Adipocyte (in vitro differentiated cells): Measurements from ENCODE around the gene GOSR2.

ENCODE experiments used
- DNase-seq: peaks from one replicate; pipeline ENCODE4 v3.0.0-alpha.2; 2015; ENCODE audit warnings: low read depth
- H3K27me3 ChIP-seq: replicated peaks from 2 replicates; pipeline ENCODE4 v1.7.0; 2013; ENCODE audit warnings: mild to moderate bottlenecking, low read length, moderate library complexity; ENCODE audit not compliant: control insufficient read depth, insufficient read depth
- H3K36me3 ChIP-seq: 2 replicates; pipeline ENCODE4 v1.7.0; 2013; ENCODE audit warnings: low read length, mild to moderate bottlenecking, moderate library complexity; ENCODE audit not compliant: control insufficient read depth, insufficient read depth, severe bottlenecking
- H3K4me1 ChIP-seq: 2 replicates; pipeline ENCODE4 v1.7.0; 2013; ENCODE audit warnings: mild to moderate bottlenecking, low read length, moderate library complexity; ENCODE audit not compliant: control insufficient read depth, insufficient read depth
- H3K4me3 ChIP-seq: 2 replicates; pipeline ENCODE4 v1.7.0; 2013; ENCODE audit warnings: mild to moderate bottlenecking, low read length, moderate library complexity
- H3K9ac ChIP-seq: 2 replicates; pipeline ENCODE4 v1.7.0; 2013; ENCODE audit warnings: mild to moderate bottlenecking, low read length, moderate library complexity
- H3K9me3 ChIP-seq: 2 replicates; pipeline ENCODE4 v1.7.0; 2013; ENCODE audit warnings: mild to moderate bottlenecking, low read length, moderate library complexity; ENCODE audit not compliant: control insufficient read depth

GOSR2 gene

DNA sequence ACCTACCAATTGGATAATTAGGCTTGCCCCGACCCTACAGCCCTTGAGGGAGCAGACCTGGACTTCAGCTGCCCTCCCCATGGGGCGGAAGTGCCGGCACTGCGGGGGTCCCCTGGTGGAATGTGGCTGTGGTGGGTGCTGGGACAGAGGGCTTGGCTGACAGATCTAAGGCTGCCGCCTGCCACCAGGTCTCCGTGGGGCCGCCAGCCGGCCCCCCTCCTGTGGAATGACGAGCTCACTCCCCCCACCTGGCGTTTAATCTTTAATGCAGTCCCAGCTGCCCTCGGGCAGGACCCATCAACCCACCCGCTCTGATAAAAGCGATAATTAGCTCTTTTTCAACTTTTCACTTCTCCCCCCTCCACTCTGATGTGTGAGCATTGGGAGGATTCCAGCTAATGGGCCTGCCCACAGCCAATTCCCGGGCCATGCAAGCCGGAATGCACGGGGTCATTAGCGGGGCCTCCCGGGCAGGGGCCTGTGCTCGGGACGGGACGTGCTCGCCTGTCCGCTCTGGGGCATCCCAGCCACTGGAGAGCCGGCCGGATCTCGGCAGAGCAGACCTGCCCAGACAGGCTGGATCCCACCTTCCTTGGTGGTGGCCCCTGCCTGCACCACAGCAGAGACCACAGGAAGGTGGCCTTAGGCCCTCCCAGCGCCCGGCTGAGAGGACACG, 28.3 kb upstream of the GOSR2 start:
- peaks cover 9% of the 10 kb centered on the region for H3K9me3 ChIP-seq
- no peak overlapping the region for H3K9ac ChIP-seq
- H3K36me3 ChIP-seq = no peaks in the 10 kb centered on the region
- H3K4me3 ChIP-seq = no peak overlapping the region
- peaks cover 65% of the 10 kb centered on the region for H3K27me3 ChIP-seq
- H3K4me1 ChIP-seq = no peaks in the 10 kb centered on the region
- DNase-seq = no peak

DNA sequence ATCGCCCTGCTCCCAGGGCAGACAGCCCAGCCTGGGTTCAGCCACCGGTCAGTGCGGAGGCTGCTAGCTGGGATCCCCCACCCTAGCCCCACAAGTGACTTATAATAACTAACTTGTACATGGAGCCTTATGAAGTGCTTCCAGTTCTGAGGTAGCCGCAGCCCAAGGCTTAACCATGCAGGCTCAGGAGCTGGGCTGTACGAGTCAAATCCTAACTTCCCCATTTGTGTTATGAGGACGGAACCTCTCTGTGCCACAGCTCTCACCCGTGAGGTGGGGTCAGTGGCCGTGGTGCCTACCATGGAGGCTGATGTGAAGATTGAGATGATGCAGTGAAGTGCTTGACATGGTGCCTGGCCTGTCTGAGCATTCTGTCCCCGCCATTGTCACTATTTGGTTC, 27.8 kb upstream of the GOSR2 start:
- no peak for DNase-seq

DNA sequence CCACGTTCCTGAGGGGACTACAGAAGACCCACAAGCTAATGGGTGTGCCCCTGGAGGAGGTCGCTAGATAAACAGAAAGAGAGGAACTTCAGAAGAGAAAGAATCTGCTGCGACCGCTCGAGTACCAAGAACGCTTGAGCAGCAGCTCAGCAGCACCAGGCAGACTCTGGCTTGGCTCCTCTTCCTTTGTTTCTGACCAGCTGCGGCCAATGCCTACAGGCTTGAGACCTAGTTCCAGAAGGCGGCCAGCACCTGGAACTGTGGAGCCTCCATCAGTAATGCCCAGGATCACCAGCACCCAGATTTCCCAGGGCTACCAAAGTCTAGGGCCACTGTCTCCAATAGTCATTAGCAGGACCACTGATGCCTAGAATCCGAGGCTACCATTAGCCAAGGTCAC, 26.0 kb upstream of the GOSR2 start:
- no peaks in the 10 kb centered on the region for H3K4me1 ChIP-seq
- peaks cover 9% of the 10 kb centered on the region for H3K9me3 ChIP-seq
- no peak for DNase-seq
- H3K4me3 ChIP-seq = no peak overlapping the region
- peaks cover 47% of the 10 kb centered on the region for H3K27me3 ChIP-seq
- H3K36me3 ChIP-seq = no peaks in the 10 kb centered on the region
- H3K9ac ChIP-seq = no peak overlapping the region

More for the DNA sequence above, 27.8 kb upstream of the GOSR2 start:
- Histone ChIP-seq H3K4me1 (no peaks in the 10 kb centered on the region), H3K9ac (no peak overlapping the region), H3K9me3 (peaks cover 9% of the 10 kb centered on the region), H3K36me3 (no peaks in the 10 kb centered on the region), H3K4me3 (no peak overlapping the region), H3K27me3 (peaks cover 59% of the 10 kb centered on the region)

GRCh38 chr17:46898364-46898763, 24.6 kb upstream of the GOSR2 start:
- no peaks in the 10 kb centered on the region for H3K36me3 ChIP-seq
- no peak overlapping the region for H3K9ac ChIP-seq

DNA sequence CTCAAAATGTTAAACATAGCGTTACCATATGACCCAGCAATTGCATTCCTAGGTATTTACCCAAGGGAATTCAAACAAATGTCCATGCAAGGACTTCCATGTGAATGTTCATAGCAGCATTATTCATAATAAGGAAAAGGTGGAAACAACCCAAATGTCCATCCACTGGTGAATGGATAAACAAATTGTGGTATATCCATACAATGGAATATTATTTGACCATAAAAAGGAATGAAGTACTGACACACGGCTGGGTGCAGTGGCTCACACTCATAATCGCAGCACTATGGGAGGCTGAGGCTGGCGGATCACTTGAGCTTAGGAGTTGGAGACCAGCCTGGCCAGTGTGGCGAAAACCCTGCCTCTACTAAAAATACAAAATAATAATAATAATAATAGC, 24.1 kb upstream of the GOSR2 start:
- no peaks in the 10 kb centered on the region for H3K36me3 ChIP-seq
- peaks cover 39% of the 10 kb centered on the region for H3K27me3 ChIP-seq
- H3K4me3 ChIP-seq = no peak overlapping the region
- no peak for DNase-seq
- H3K9me3 ChIP-seq = peaks cover 9% of the 10 kb centered on the region
- no peaks in the 10 kb centered on the region for H3K4me1 ChIP-seq
- H3K9ac ChIP-seq = no peak overlapping the region

More at GRCh38 chr17:46898364-46898763, 24.6 kb upstream of the GOSR2 start:
- no peak for DNase-seq
- no peaks in the 10 kb centered on the region for H3K4me1 ChIP-seq
- peaks cover 9% of the 10 kb centered on the region for H3K9me3 ChIP-seq
- no peak overlapping the region for H3K4me3 ChIP-seq
- peaks cover 44% of the 10 kb centered on the region for H3K27me3 ChIP-seq

DNA sequence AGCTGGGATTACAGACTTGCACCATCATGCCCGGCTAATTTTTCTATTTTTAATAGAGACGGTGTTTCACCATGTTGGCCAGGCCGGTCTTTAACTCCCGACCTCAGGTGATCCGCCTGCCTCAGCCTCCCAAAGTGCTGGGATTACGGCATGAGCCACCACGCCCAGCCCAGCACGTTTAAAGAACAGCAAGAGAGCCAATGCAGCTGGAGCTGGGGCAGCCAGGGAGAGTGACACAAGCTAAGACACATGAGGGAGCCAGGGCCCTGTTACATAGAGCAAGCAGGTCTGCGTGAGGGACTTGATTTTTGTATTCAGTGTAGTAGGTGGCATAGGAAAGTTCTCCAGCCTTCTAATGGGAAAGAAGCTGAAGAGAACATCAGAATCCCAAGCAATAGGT, 21.7 kb upstream of the GOSR2 start:
- H3K9ac ChIP-seq = no peak overlapping the region
- no peak for DNase-seq
- no peaks in the 10 kb centered on the region for H3K4me1 ChIP-seq
- no peak overlapping the region for H3K4me3 ChIP-seq
- H3K36me3 ChIP-seq = no peaks in the 10 kb centered on the region
- peaks cover 9% of the 10 kb centered on the region for H3K9me3 ChIP-seq
- H3K27me3 ChIP-seq = peaks cover 31% of the 10 kb centered on the region

DNA sequence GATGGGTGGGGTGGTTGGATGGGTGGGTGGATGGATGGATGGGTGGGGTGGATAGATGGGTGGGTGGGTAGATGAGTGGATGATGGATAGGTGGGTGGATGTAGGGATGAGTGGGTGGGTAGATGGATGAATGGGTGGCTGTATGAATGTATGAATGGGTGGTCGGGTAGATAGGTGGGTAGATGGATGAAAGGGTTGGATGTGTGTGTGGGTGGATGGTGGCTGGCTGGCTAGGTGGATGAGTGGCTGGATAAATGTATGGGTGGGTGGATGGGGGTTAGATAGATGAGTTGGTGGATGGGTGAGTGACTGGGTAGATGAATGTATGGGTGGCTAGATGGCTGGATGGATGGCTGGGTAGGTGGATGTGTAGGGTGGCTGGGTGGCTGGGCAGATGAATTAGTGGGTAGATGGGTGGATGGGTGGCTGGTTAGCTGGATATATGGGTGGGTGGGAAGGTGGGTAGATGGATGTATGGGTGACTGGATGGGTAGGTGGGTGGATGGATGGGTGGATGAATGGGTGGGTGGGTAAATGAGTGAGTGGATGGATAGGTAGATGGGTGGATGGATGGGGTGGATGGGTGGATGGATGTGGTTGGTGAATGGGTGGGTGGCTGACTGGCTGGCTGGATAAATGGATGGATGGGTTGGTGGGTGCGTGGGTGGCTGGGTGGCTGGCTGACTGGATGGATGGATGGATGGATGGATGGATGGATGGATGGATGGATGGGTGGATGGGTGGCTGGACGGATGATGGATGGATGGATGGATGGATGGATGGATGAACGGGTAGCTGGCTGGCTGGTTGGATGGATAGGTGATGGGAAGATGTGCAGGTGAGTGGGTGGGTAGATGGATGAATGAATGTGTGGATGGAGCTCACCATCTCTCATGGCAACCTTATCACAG, 18.9 kb upstream of the GOSR2 start:
- Histone ChIP-seq H3K9me3 (peaks cover under 1% of the 10 kb centered on the region), H3K4me1 (no peaks in the 10 kb centered on the region), H3K9ac (no peak overlapping the region), H3K4me3 (no peak overlapping the region), H3K36me3 (no peaks in the 10 kb centered on the region), H3K27me3 (peaks cover 42% of the 10 kb centered on the region)
- no peak for DNase-seq

DNA sequence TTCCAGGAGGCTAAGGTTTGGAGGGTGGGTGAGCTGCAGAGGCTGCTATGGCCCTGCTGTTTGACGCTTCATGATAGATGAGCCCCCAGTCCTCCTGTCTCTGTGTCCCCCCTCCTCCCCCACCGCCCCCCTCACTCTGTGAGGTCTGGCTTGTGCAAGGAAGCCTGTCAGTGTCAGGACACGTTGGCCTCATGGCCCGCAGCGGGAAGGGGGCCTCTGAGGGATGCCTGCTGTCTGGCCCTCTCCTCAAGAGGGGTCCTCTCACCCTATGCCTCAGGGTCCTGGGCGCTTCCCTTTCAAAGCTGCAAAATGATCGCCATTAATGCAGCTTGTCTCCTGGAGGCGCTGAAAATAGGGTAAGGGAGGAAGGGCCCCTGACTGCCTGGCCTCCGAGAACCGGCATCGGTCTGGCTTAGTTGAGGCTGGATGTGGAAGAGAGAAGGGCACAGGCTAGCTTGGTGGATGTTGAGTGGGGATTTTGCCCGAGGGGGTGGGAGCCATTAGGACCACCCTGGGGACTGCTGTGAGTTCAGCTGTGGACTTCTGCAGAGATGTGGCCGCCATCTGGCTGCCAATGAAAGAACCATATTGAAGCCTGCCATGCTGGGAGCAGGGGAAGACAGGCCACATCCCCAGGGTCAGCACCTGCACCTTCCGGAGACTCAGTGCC, 14.8 kb upstream of the GOSR2 start:
- Histone ChIP-seq H3K9me3 (no peaks in the 10 kb centered on the region), H3K36me3 (no peaks in the 10 kb centered on the region), H3K9ac (no peak overlapping the region), H3K4me3 (no peak overlapping the region), H3K4me1 (no peaks in the 10 kb centered on the region), H3K27me3 (peaks cover 55% of the 10 kb centered on the region)
- no peak for DNase-seq

DNA sequence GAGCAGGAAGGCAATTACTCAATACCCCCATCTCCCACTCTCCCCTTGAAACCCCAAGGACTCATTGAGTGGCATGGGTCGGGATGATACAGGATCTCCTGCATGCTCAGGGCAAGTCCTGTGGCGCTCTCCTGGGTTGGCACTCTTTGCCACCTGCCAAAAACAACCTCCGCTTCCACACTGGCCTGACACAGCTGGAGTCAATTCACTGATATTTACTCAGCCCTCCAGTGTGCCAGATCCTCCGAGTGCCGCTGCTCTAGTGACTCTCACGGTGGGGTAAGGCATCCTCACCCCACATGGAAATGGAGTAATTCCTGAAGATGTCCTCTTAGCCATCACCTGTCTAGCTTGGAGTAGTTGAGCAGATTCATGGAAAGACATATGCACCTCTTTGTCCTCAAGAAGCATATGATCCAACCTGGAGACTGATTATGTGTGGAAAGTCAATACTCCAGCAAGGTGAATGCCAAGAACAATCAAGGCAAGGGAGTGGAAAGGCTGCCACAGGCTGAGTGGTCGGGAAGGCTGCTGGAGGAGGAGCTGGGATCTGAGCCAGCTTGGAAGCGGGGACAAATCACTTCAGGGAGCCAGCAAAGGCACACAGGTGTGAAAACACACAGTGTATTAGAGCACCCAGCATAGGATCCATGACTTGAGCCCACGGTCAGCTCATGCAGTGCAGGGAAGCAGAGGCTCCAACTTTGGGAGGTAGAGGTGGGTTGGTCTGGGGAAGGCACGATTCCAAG, 12.6 kb upstream of the GOSR2 start:
- Histone ChIP-seq H3K4me3 (no peak overlapping the region), H3K9me3 (no peaks in the 10 kb centered on the region), H3K4me1 (no peaks in the 10 kb centered on the region), H3K9ac (no peak overlapping the region), H3K27me3 (peaks cover 52% of the 10 kb centered on the region), H3K36me3 (no peaks in the 10 kb centered on the region)
- no peak for DNase-seq

GRCh38 chr17:46911311-46911710, 11.6 kb upstream of the GOSR2 start:
- DNase-seq = no peak
- Histone ChIP-seq H3K9me3 (no peaks in the 10 kb centered on the region), H3K4me3 (no peak overlapping the region), H3K9ac (no peak overlapping the region), H3K36me3 (no peaks in the 10 kb centered on the region), H3K4me1 (no peaks in the 10 kb centered on the region), H3K27me3 (peaks cover 44% of the 10 kb centered on the region)

GRCh38 chr17:46915596-46915995, 7.4 kb upstream of the GOSR2 start:
- no peak overlapping the region for H3K9ac ChIP-seq
- no peaks in the 10 kb centered on the region for H3K9me3 ChIP-seq
- DNase-seq = no peak

More at GRCh38 chr17:46915596-46915995, 7.4 kb upstream of the GOSR2 start:
- Histone ChIP-seq H3K36me3 (no peaks in the 10 kb centered on the region), H3K27me3 (peaks cover 12% of the 10 kb centered on the region), H3K4me3 (no peak overlapping the region), H3K4me1 (no peaks in the 10 kb centered on the region)
